HEK293T (cell line): ENCODE data around the gene S100A6.

Source experiments
- CTCF ChIA-PET: fragments of 350-600 bp; formaldehyde crosslinking; extraction: SDS; loops from one replicate; lab custom pipeline; 2021; ENCODE audit warnings: antibody characterized with exemption, inconsistent platforms; lab: Yijun Ruan, JAX
- POLR2A ChIA-PET: fragments of 350-600 bp; formaldehyde crosslinking; extraction: SDS; loops from one replicate; lab custom pipeline; 2020; ENCODE audit warnings: antibody characterized with exemption, inconsistent platforms; lab: Yijun Ruan, JAX
- DNase-seq: peaks from one replicate; pipeline ENCODE4 v3.0.0; 2012; ENCODE audit warnings: mixed read lengths; ENCODE audit errors: extremely low spot score
- ARNT ChIP-seq: fragments of 450-650 bp; IDR thresholded peaks from 2 replicates; pipeline ENCODE4 v1.6.1; 2017; ENCODE audit warnings: mild to moderate bottlenecking
- BHLHE40 ChIP-seq: fragments of 450-650 bp; IDR thresholded peaks from 2 replicates; pipeline ENCODE4 v1.6.1; 2016; ENCODE audit warnings: mild to moderate bottlenecking, moderate library complexity, borderline replicate concordance
- CTBP1 ChIP-seq: fragments of 450-650 bp; IDR thresholded peaks from 2 replicates; pipeline ENCODE4 v1.6.1; 2016; ENCODE audit warnings: borderline replicate concordance
- ELF4 ChIP-seq: fragments of 450-650 bp; IDR thresholded peaks from 2 replicates; pipeline ENCODE4 v1.6.1; 2017; ENCODE audit warnings: antibody characterized with exemption
- FOXA1 ChIP-seq: fragments of 450-650 bp; IDR thresholded peaks from 2 replicates; pipeline ENCODE4 v1.6.1; 2016; ENCODE audit warnings: mild to moderate bottlenecking
- FOXK2 ChIP-seq: fragments of 450-650 bp; IDR thresholded peaks from 2 replicates; pipeline ENCODE4 v1.6.1; 2016; ENCODE audit warnings: mild to moderate bottlenecking
- FOXM1 ChIP-seq: fragments of 450-650 bp; IDR thresholded peaks from 2 replicates; pipeline ENCODE4 v1.6.1; 2017; ENCODE audit warnings: mild to moderate bottlenecking, borderline replicate concordance
- HDGF ChIP-seq: fragments of 450-650 bp; IDR thresholded peaks from 2 replicates; pipeline ENCODE4 v1.6.1; 2017; ENCODE audit warnings: antibody characterized with exemption, borderline replicate concordance
- L3MBTL2 ChIP-seq: fragments of 450-650 bp; conservative IDR thresholded peaks from 2 replicates; pipeline ENCODE4 v1.6.1; 2016; ENCODE audit warnings: mild to moderate bottlenecking
- NFRKB ChIP-seq: fragments of 450-650 bp; IDR thresholded peaks from 2 replicates; pipeline ENCODE4 v1.6.1; 2016; ENCODE audit warnings: mild to moderate bottlenecking, moderate library complexity
- SP1 ChIP-seq: fragments of 450-650 bp; IDR thresholded peaks from 2 replicates; pipeline ENCODE4 v1.6.1; 2017
- SUZ12 ChIP-seq: fragments of 450-650 bp; IDR thresholded peaks from 2 replicates; pipeline ENCODE4 v1.6.1; 2016; ENCODE audit warnings: mild to moderate bottlenecking
- TARDBP ChIP-seq: fragments of 450-650 bp; IDR thresholded peaks from 2 replicates; pipeline ENCODE4 v1.6.1; 2016
- ZNF384 ChIP-seq: fragments of 450-650 bp; IDR thresholded peaks from 2 replicates; pipeline ENCODE4 v1.6.1; 2016
- TF ChIP-seq, protein P1 (sequence below): fragments of 450-650 bp; IDR thresholded peaks from 2 replicates; pipeline ENCODE4 v1.6.1; 2016

Gene S100A6

DNA sequence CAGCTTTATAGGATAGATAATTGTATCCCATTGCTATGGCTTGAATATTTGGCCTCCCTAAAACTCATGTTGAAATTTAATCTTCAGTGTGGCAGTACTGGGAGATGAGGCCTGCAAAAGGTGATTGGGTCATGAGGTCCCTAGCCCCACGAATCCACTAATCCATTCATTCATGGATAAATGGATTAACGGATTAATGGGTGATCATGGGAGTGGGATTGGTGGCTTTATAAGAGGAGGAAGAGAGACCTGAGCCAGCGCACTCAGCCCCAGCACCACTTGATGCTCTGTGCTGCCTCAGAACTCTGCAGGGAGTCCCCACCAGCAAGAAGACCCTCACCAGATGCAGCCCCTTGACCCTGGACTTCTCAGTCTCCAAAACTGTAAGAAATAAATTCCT lies 32.0 kb downstream of the S100A6 start:
- ChIA-PET CTCF (no interaction called here), POLR2A (no interaction called here)
- no peak for DNase-seq
- no peak for TF ChIP-seq FOXA1
- TF ChIP-seq HDGF: no peak
- TF ChIP-seq, protein P1, sequence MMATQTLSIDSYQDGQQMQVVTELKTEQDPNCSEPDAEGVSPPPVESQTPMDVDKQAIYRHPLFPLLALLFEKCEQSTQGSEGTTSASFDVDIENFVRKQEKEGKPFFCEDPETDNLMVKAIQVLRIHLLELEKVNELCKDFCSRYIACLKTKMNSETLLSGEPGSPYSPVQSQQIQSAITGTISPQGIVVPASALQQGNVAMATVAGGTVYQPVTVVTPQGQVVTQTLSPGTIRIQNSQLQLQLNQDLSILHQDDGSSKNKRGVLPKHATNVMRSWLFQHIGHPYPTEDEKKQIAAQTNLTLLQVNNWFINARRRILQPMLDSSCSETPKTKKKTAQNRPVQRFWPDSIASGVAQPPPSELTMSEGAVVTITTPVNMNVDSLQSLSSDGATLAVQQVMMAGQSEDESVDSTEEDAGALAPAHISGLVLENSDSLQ: no peak
- TF ChIP-seq SP1: no peak
- no peak for TF ChIP-seq L3MBTL2
- TF ChIP-seq ARNT: no peak
- TF ChIP-seq FOXM1: no peak

DNA sequence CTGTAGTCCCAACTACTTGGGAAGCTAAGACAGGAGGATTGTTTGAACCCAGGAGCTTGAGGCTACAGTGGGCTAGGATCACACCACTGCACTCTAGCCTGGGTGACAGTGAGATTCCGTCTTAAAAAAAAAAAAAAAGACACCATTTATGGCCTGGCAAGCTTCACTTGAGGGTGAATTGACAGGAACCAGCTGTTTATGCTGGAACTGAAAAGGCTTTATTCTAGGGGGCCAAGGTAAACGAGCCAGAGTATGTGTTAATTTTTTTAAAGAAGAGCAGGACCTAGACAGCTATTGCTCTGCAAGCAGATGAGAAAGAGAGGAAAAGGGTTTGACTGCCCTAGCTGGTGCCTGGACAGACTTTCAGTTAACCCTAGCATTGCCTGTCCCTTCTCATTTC lies 37.0 kb downstream of the S100A6 start:
- ChIA-PET POLR2A (no interaction called here), CTCF (interaction anchor here (0.7 to 2.4 kb wide), 2 partner anchors 143 to 145 kb away, joined by 4 to 9 read pairs; no protein-coding TSS in a partner anchor)
- TF ChIP-seq FOXK2: no peak
- no peak for TF ChIP-seq NFRKB
- TF ChIP-seq BHLHE40: no peak
- TF ChIP-seq SP1: no peak
- TF ChIP-seq, protein P1: no peak
- no peak for TF ChIP-seq ARNT
- TF ChIP-seq SUZ12: no peak
- TF ChIP-seq FOXA1: no peak
- no peak for DNase-seq

DNA sequence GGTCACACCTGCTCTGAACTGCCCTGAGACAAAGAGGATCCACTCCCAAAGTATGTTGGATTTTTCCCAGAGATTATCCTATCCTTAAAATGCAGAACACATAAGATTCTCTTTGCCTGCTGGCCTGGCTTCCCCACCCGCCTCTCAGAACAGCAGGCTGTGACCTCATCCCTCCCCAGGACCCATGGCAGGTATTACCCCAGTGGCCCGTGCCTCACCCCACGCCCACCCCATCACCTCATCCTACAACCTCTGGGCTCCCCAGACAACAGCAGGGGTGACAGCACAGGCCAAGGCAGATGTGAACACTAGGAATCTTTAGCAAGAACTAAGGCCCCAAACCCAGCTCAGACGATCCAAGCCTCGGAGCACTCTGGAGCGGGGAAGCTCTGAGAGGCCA lies 40.3 kb downstream of the S100A6 start:
- TF ChIP-seq ZNF384 (no peak), FOXK2 (no peak)
- ChIA-PET POLR2A (no interaction called here), CTCF (interaction anchor here (0.6 to 4.7 kb wide), 14 partner anchors 10 to 176 kb away, joined by 3 to 98 read pairs (median 4); partner anchors contain the start of genes PGLYRP4, S100A13 and S100A9)
- DNase-seq: no peak

DNA sequence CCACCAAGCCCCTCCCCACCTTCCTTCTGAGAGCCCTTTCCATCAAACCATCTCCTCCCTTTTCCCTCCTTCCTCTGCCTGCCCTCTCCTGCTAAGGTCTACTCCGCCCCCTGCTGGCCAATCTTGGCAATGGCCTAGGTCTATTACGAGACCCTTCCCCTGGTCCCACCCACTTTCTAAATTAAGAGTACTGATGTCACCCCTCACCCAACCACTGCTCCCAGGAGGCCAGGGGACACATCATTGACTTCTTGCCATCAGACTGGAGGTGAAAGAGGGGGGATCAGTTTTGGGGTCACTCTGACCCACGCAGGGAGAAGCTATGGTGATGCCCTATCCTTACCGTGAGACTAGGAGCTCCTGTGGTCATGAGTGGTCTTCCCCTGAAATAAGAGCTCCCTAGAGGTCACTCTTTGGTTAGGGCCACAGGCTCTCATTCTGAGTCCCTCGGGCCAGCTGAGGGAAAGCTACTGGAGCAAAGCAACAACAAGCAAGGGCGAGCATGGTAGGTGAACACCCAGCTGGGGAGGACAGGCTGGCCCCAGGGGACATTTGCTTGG lies 40.7 kb downstream of the S100A6 start:
- POLR2A ChIA-PET: interaction anchor here (1.2 kb wide), 1 partner anchor 143 kb away, joined by 5 read pairs; no protein-coding TSS in a partner anchor
- CTCF ChIA-PET: interaction anchor here (0.6 to 4.7 kb wide), 18 partner anchors 10 to 1636 kb away, joined by 3 to 98 read pairs (median 4); partner anchors contain the start of genes PGLYRP4, S100A13 and S100A9
- no peak for TF ChIP-seq ARNT
- no peak for TF ChIP-seq SP1
- no peak for TF ChIP-seq FOXM1
- TF ChIP-seq, protein P1: peak; percentile 58
- DNase-seq: peak; percentile 83

DNA sequence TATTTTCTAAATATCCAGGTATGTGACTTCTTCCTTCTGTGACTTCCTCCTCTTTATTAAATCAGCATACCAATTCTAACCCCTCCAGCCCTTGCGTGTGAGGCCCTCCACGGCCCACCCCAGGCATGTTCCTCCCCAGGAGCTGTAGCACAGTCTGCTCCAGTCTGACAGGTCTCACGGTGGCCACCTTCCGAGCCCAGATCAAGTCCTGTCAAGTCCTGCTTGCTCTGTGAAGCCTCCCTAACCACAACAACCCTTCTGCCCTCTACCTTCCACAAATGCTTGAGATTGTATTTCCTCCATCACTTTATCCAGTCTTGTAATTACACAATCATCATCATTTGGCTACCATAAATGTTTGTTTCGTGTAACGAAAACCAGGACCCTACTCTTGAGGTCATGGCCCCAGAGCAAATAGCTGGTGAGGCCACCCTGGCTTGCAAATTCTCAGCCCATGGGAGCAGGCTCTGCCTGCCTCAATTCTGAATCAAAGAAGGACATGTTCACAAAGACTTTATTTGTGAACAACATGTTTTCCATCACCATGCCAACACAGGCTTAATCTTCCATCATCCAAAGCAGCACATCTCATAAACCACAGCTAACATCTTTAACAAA lies 42.3 kb downstream of the S100A6 start:
- no peak for TF ChIP-seq FOXA1
- TF ChIP-seq FOXK2: no peak
- no peak for TF ChIP-seq ARNT
- TF ChIP-seq, protein P1: no peak
- TF ChIP-seq ELF4: no peak
- TF ChIP-seq L3MBTL2: no peak
- no peak for TF ChIP-seq TARDBP
- TF ChIP-seq SP1: no peak
- TF ChIP-seq HDGF: no peak
- TF ChIP-seq NFRKB: no peak
- no peak for TF ChIP-seq FOXM1
- no peak for TF ChIP-seq ZNF384
- TF ChIP-seq BHLHE40: no peak
- TF ChIP-seq SUZ12: no peak
- TF ChIP-seq CTBP1: no peak

DNA sequence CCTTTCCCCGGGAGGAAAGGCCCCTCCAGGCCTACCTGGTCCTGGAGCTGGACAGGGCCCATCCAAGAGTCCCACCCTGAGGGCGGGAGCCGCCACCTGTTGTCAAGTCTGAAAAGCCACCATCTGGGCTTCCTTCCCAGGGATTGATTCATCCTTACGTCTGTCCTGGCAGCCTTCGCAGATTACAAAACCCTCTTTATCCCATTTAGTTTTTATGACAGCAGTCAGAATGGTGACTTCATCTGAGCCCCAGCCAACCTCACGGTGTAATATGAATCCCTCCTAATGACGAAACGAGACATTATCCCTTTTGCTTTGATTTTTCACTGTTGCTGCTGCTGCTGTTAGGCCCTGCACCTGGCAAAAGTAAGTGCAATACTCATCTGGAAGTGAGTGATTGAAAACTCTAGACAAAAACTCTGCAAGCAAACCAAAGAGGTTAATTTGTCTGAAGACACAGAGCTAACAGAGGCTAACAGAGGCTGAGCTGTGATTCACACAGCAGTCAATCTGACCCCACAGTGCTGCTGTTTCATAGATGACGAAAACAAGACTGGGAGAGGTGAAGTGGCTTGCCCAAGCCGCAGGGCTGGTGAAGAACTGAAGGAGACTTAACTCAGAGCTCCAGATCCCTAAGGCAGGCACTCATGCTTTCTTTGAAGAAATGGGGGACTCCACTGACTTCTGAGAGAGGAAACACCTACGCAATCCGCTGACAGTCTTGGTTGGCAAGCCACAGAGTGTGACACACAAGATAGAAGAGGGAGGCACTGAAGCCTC lies 45.3 kb downstream of the S100A6 start:
- TF ChIP-seq, protein P1: peak; percentile 19; the same call in 1 of the 2 replicates
- TF ChIP-seq NFRKB (no peak), CTBP1 (no peak)
- no peak for DNase-seq
- POLR2A ChIA-PET: no interaction called here
- CTCF ChIA-PET: interaction anchor here (0.8 to 1.4 kb wide), 2 partner anchors 135 to 137 kb away, joined by 3 to 4 read pairs; no protein-coding TSS in a partner anchor

More for the DNA sequence above, 42.3 kb downstream of the S100A6 start:
- no peak for DNase-seq
- ChIA-PET POLR2A (no interaction called here), CTCF (interaction anchor here (2.3 to 4.7 kb wide), 4 partner anchors 8 to 141 kb away, joined by 16 to 98 read pairs (median 22); partner anchors contain the start of genes PGLYRP4 and S100A9)
